WTC11 (cell line): ENCODE results near the gene TPBGL.

ENCODE experiments used
- ETV6 ChIP-seq: sonication (generic); formaldehyde crosslinking; IDR thresholded peaks from 2 replicates; pipeline ENCODE4 v1.8.1; 2022; ENCODE audit warnings: mild to moderate bottlenecking, missing genetic modification reagents
- GTF2I ChIP-seq: fragments of 250-450 bp; sonication (Bioruptor Pico); conservative IDR thresholded peaks from 2 replicates; pipeline ENCODE4 v1.4.0; 2021; ENCODE audit warnings: mild to moderate bottlenecking
- JAZF1 ChIP-seq: fragments of 250-450 bp; sonication (Bioruptor Pico); IDR thresholded peaks from 2 replicates; pipeline ENCODE4 v1.9.0; 2021; ENCODE audit warnings: moderate library complexity, mild to moderate bottlenecking, inconsistent platforms
- ZSCAN18 ChIP-seq: fragments of 250-450 bp; sonication (Bioruptor Pico); IDR thresholded peaks from 2 replicates; pipeline ENCODE4 v2.1.2; 2022; ENCODE audit warnings: mild to moderate bottlenecking, moderate library complexity
- TF ChIP-seq, protein P1 (sequence below): fragments of 200-600 bp; IDR thresholded peaks from 2 replicates; pipeline ENCODE4 v1.8.0; 2022; ENCODE audit warnings: antibody characterized with exemption

- TF ChIP-seq, protein P1, sequence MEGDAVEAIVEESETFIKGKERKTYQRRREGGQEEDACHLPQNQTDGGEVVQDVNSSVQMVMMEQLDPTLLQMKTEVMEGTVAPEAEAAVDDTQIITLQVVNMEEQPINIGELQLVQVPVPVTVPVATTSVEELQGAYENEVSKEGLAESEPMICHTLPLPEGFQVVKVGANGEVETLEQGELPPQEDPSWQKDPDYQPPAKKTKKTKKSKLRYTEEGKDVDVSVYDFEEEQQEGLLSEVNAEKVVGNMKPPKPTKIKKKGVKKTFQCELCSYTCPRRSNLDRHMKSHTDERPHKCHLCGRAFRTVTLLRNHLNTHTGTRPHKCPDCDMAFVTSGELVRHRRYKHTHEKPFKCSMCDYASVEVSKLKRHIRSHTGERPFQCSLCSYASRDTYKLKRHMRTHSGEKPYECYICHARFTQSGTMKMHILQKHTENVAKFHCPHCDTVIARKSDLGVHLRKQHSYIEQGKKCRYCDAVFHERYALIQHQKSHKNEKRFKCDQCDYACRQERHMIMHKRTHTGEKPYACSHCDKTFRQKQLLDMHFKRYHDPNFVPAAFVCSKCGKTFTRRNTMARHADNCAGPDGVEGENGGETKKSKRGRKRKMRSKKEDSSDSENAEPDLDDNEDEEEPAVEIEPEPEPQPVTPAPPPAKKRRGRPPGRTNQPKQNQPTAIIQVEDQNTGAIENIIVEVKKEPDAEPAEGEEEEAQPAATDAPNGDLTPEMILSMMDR: no peak
- TF ChIP-seq GTF2I (CRISPR knock-in tag): no peak
- no peak for TF ChIP-seq JAZF1 (CRISPR knock-in tag)
- TF ChIP-seq ZSCAN18 (CRISPR knock-in tag): no peak
- no peak for TF ChIP-seq ETV6 (CRISPR knock-in tag)
These were observed 6.2 kb downstream of the TPBGL start for GRCh38 chr11:75246671-75247350.
